SH-SY5Y (cell line): Measurements from ENCODE around the gene PPP1R15B.

Experiments
- GATA2 ChIP-seq: IDR thresholded peaks from 2 replicates; pipeline ENCODE4 v1.6.1; 2011; ENCODE audit warnings: mild to moderate bottlenecking, low read depth, low read length
- GATA3 ChIP-seq: IDR thresholded peaks from 2 replicates; pipeline ENCODE4 v1.6.1; 2011; ENCODE audit warnings: low read depth, mild to moderate bottlenecking, low read length, moderate library complexity

DNA sequence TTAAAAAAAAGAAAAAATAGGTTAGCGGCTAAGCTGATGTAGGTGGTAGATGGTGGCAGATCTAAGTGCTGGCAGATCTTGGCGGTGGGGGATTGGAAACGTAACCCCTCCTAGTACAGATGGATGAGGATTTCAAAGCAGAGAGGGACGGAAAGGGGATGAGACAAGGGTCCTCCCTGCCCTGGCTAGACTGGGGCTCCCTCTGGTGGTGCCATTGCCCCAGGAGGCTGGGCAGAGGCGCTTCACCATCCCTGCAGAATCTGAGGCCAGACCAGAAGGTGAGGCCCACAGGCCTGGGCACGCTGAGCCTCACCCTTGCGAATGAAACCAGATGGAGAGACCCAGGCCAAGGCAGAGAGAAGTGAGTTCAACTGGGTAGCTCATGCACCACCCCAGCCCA lies 44.9 kb downstream of the PPP1R15B start:
- TF ChIP-seq GATA2 (no peak), GATA3 (no peak)
